NCI-H446 (cell line): ENCODE results near the gene CCDC167.

Experiments
- DNase-seq, 2 experiments: peaks; one replicate each; lab custom pipeline; 2025; lab: John Stamatoyannopoulos, UW

The CCDC167 gene

GRCh38 chr6:37499433-37500293, at the start of gene CCDC167:
Gene CCDC167, minus strand, starts transcription at chr6:37499893. Its CDS starts 30 bp downstream, at chr6:37499863.
- peak; percentile 99 for DNase-seq

DNA sequence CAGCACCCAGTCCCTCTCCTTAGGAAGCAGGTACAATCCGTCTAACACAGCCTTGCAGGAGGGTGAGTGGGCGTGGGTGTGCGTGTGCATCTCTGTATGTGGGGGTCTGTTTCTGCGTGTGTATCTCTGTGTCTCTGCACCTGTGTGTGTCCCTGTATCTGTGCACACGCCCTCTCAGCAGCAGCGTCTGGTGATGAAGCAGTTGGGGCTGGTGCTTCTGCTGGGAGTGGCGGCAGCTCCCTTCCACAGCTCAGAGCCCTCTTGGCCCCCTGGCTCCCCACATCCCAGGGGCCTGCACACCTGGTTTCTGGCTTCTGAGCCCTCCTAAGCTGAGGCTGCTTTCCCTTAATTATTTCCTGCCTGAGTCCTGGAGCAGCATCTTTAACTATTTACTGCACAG, 49.5 kb upstream of the CCDC167 start:
- no peak for DNase-seq

DNA sequence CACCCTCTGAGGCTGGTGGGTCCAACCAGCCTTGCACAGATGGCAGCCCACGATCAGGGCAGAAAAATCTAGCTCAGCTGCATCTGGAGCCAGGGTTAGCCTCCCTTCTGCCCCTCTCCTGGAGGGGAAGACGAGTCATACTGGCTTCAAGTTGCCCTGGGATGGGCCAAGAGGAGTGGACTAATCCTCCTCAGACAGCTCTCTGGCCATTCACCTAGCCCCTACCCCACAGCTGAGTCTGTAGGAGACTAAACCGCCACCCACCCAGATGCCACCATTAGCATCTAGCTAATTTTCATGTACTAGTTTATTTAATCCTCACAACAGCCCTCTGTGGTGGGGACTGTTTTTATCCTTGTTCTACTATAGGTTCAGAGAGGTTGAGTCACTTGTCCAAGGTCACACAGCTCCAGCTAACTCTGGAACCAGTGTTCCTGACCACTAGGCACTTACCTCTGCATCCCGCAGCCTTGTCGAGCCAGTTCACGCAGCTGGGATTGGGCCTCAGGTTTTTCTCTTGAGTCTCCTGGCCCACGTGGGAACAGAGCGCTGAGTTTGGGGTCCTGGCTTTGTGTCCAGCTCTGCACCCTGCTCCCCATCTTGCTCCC, 48.5 kb upstream of the CCDC167 start:
- DNase-seq: no peak

DNA sequence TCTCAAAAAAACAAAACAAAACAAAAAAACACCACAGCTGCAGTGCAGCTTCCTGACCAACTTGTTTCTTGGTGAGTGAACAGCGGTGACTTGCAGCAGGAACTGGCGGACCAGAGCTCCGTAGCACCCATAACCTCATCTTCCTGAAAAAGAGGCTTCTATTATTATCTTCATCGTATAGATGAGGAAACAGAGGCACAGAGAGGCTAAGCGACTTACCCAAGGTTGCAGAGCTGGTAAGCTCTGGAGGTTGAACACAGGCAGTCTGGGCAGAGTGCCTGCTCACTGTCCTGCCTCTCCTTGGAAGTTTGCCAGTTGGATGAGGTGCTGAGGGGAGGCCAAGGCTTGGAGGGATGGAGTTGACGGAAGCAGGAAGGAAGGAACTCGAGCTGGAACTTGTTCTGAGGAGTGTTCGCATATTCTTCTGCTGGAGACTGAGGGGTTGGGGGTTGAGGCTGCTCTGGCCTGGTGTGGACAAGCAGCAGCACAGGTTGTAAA, 47.9 kb upstream of the CCDC167 start:
- DNase-seq: peak; percentile 93 to 98

DNA sequence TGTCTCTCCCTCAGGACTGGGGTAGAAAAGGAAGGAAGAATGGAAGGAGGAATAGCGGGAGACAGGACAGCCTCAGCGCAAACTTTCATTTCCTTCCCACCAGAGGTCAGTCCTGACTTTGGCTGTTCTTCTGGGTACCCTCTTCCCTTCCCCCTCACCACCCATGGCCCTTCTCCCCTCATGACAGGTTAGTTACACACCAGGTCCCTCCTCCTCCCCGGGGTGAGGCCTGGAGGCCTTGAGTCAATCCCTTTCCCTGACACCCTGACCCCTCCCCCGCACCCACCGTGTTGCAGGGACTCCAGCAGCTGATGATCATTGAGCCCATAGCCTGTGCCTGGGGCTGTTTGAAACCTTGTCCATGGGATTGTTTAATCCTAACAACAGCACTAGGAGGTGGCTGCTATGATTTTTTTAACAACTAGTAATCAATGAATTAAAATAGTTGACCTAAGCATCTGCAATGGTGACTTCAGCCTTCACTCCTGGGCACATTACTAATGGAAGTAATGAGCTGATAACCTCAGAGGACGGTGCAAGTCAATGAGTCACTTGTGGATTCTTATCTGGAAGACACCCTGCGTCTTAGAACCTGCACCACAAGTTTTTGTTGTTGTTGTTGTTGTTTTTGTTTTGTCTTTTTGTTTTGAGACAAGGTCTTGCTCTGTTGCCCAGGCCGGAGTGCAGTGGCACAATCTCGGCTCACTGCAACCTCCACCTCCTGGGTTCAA, 46.6 kb upstream of the CCDC167 start:
- no peak for DNase-seq

DNA sequence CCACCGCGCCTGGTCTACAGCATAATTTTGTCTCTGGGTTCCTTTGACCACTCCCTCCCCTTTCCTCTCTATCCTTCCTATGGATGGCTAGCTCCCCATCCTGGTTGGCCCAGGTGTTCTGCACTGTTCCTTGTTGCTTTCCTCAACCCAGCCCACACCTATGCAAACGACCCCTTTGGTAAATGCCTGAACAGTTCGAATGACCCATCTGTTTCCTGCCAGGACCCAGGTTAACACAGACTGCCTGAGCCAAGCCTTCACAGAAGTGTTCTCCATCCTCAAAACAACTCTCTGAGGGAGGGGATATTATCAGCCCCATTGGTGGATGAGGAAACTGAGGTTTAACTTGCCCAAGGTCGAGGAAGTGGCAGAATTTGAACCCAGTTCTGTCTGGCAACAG, 44.8 kb upstream of the CCDC167 start:
- DNase-seq: no peak

DNA sequence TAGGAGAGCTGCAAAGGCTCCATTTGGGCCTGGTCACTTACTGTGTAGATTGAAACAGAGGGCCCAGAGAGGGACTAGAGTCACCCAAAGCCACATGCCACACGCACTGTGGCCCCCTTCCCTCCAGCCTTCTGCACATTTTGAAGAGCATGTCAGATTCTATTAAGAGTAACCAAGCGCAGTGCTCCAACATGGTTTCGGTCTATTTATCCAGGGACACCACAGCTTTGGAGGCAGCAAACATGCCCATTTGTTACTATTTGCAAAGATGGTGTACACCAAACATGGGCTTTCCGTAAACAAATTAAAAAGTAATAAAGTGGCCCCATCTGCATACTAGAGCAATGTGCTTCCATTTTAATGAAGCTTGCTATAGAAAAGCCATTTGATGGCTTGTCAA, 43.7 kb upstream of the CCDC167 start:
- no peak for DNase-seq

- DNase-seq: no peak
Observed at GRCh38 chr6:37541346-37541745, 41.7 kb upstream of the CCDC167 start.

DNA sequence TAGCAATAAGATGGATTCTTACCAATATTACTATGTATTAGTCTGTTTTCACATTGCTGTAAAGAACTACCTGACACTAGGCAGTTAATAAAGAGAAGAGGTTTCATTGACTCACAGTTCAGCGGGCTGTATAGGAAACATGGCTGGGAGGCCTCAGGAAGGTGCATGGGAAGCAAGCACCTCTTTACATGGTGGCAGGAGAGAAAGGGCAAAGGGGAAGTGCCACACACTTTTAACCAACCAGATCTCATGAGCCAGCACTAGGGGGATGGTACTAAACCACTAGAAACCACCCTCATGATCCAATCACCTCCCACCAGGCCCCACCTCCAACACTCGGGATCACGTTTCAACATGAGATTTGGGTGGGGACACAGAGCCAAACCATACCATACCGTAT, 40.7 kb upstream of the CCDC167 start:
- no peak for DNase-seq

GRCh38 chr6:37540029-37540352, 40.3 kb upstream of the CCDC167 start:
- DNase-seq: no peak

DNA sequence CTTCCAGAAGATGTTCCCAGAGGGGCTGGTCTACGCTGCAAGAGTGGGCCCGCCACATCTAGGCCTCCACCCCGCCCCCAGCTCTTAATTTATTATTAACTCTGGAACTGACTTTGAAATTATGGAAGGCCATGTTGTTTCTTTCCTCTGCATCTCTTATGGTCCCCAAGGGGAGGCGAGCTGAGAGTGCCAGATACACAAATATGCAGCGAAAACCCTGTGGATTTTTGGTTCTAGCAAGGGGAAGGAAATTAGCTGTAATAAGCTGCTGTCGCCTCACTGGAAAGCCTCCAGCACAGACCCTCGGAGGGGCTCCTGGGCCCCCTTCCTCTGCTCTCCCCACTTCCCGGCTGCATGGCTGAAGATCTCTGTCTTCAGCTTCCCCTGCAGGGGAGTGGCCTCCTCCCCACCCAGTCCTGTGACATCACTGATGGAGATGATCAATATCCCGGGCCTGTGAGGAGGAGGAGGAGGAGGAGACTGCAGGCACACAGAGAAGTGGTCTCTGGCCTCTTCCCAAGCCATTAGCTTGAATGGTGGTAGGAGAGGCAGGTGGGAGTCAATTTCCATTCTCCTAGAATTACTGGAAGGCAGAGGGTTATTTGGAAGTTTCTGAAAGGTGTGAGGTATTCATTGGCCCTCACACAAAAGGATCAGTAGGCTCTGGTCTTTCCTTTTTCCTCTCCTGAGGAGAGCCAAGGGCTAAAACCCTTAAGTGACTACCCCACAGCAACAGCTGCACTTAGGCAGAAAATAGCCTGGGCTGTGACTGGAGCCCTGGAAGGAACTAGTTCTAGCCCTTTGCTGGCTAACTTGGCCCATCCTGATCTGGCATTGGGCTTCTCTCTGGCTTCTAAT, 39.7 kb upstream of the CCDC167 start:
- DNase-seq: no peak

DNA sequence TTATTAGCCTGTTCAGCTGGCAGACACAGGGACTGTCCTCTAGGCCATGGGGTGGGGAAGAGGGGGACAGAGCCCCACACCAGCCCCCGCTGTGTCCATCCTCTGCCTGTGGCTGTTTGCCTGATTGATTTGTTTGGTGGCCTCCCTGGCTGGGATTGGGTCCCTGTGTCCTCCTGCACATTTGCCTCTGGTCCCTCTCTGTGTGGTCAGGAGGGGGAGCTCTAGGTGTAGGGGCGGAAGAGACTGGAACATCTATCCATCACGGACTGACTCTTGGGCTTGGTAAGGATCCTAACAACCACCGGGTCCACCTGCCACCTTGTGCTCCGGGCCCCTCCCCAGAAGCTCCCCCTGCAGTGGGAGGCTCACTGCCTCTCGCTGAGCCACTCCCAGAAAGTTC, 38.4 kb upstream of the CCDC167 start:
- DNase-seq: peak in 1 of 2 experiments; percentile 24

- DNase-seq: peak in 1 of 2 experiments; percentile 72
Observed at GRCh38 chr6:37537548-37537947, 37.9 kb upstream of the CCDC167 start.

GRCh38 chr6:37536491-37537190, 36.9 kb upstream of the CCDC167 start:
- no peak for DNase-seq

DNA sequence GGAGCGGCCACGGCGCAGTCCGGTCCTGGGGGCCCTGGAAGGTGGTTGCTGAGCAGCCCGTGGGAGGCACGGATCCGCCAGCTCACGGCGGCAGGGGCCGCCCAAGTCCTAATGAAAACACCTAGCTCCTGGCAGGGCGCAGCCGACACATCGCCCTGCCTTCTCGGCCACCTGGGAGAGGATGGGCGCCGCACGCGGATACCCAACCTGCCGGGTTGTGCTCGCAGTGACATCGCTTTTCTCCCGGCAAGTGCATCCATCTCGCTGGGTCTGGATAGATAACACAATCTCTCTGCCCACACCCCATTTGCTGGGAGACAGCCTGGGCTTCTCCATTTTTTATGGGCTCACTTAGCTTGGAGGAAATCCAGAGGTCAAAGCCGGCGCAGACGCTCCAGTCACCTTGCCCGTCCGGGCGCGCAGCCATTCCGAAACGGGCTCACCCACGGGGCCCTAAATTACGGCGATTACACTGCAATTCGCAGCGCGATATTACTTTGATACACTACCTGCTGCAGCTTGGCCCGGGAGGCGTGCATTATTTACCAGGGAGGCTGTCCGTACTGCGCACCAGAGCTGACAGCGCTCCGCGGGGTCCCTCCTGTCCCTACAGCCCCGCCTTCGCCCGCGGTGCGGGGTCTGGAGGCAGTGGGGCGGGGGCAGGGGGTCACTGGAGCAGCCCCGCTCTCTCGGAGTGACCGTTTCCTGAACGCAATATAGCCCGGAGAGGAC, 36.2 kb upstream of the CCDC167 start:
- no peak for DNase-seq

GRCh38 chr6:37535428-37535758, 35.7 kb upstream of the CCDC167 start:
- DNase-seq: no peak

- DNase-seq: no peak
Observed at GRCh38 chr6:37534893-37535292, 35.2 kb upstream of the CCDC167 start.

- no peak for DNase-seq
Observed at GRCh38 chr6:37532122-37532521, 32.4 kb upstream of the CCDC167 start.

DNA sequence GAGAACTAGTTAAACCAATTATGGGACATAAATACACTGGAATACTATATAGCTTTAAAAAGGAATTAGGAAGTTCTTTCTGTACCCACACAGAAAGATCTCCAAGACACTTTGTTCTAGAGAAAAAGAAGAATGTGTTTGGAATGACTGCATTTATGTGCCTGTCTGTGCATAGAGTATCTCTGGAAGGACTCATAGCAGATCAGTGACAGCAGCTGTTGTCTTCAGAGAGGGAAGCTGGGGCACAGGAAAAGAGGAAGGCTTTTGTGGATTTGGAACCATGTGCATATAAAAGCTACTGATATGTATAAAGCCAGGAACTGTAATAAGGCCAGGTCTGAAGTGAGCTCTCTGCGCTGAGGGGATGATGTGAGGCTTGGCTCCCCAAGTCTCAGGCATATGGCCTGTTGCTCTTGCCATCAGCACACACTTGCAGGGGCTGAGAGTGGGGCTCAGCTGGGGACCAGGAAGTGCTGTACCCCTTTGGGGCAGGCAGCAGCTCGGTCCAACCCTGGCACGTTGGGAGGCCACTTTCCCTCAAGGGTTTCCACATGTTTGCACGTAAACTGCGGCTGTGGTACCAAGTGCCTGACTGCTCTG, 31.8 kb upstream of the CCDC167 start:
- DNase-seq: no peak

DNA sequence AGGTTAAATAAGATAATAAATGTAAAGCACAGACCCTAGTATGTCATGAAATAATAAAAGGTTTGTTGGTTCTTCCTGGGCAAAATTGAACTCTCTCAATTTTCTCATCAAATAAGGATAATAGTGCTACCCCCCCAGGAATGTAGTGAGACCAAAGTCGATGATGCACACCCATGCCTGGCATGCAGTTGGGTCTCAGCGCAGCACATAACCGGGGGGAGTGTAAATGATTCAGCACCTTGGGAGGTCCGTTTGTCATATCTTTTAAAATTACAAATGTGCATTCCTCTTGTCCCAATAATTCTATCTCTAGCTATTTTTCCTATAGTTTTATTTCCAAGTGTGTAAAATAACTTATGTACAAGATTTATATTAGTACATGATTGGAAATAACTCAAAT, 31.3 kb upstream of the CCDC167 start:
- DNase-seq: no peak
